ENCODE results near the gene SPDYE6. TPM values are rescaled to one million over a fixed set of nuclear protein-coding genes. Genes with fewer than 3 reads are reported as not detected.
"Not testable (repeated sequence)": the region's sequence is repeated elsewhere in the genome, so short reads cannot be mapped to it uniquely, and the experiment has no call there.

SPDYE6 gene
- 1 to 10 TPM in 1 of 3 donors, not detected in 2; 2.9 TPM for polyA plus RNA-seq (ENCODE audit: insufficient read length in 3 of 3)
- long read RNA-seq, donor 1, partial matches to known transcripts = 11 of 11 reads
- long read RNA-seq, donor 1, other reads (novel, unspliced or antisense) = 0 of 11 reads
- long read RNA-seq, donor 2 = 0 reads
- long read RNA-seq, donor 3 = 0 reads
- long read RNA-seq, donor 4 = 0 reads
- long read RNA-seq, donor 5 = 0 reads
- long read RNA-seq, donor 6, partial matches to known transcripts = 11 of 11 reads
- long read RNA-seq, donor 6, other reads (novel, unspliced or antisense) = 0 of 11 reads
- long read RNA-seq, donor 7 = 0 reads
- long read RNA-seq, donor 8 = 0 reads
- long read RNA-seq, donor 9 = 0 reads
- long read RNA-seq, donor 10, partial matches to known transcripts = 21 of 21 reads
- long read RNA-seq, donor 10, other reads (novel, unspliced or antisense) = 0 of 21 reads
- long read RNA-seq, donor 11, partial matches to known transcripts = 0 of 6 reads
- long read RNA-seq, donor 11, other reads (novel, unspliced or antisense) = 6 of 6 reads
- long read RNA-seq, donor 12 = 0 reads
- long read RNA-seq, donor 13 = 0 reads
- long read RNA-seq, donor 14 = 0 reads
- long read RNA-seq, donor 15 = 0 reads
- long read RNA-seq, donor 16, partial matches to known transcripts = 45 of 45 reads
- long read RNA-seq, donor 16, other reads (novel, unspliced or antisense) = 0 of 45 reads

- not testable (repeated sequence) for DNase-seq (ENCODE audit: extremely low read depth in 1 of 11, low read depth in 9 of 11, low spot score in 4 of 11)
Observed at GRCh38 chr7:102356344-102356743, at the start of gene SPDYE6. SPDYE6 (minus strand) TSS chr7:102356444; CDS start chr7:102356023, 421 bp downstream.

GRCh38 chr7:102404862-102405188 lies 48.6 kb upstream of the SPDYE6 start:
- DNase-seq (ENCODE audit: extremely low read depth in 1 of 11, low read depth in 9 of 11, low spot score in 4 of 11) = not testable (repeated sequence)

GRCh38 chr7:102404005-102404861 lies 48.0 kb upstream of the SPDYE6 start:
- DNase-seq (ENCODE audit: extremely low read depth in 1 of 11, low read depth in 9 of 11, low spot score in 4 of 11) = peak in 3 of 11 donors; percentile 12 to 27 (median 17)

GRCh38 chr7:102403563-102403962 lies 47.3 kb upstream of the SPDYE6 start:
- no peak for DNase-seq (ENCODE audit: extremely low read depth in 1 of 11, low read depth in 9 of 11, low spot score in 4 of 11)

GRCh38 chr7:102400360-102400759 lies 44.1 kb upstream of the SPDYE6 start:
- no peak for DNase-seq (ENCODE audit: extremely low read depth in 1 of 11, low read depth in 9 of 11, low spot score in 4 of 11)

GRCh38 chr7:102398543-102398942 lies 42.3 kb upstream of the SPDYE6 start:
- DNase-seq (ENCODE audit: extremely low read depth in 1 of 11, low read depth in 9 of 11, low spot score in 4 of 11) = no peak

GRCh38 chr7:102396710-102397019 lies 40.4 kb upstream of the SPDYE6 start:
- DNase-seq (ENCODE audit: extremely low read depth in 1 of 11, low read depth in 9 of 11, low spot score in 4 of 11) = peak in 1 of 11 donors; percentile 18

GRCh38 chr7:102395873-102396709 lies 39.8 kb upstream of the SPDYE6 start, which contains the start of gene PRKRIP1:
PRKRIP1 (plus strand) TSS chr7:102396363; CDS start chr7:102396412, 49 bp downstream.
- peak; percentile 79 to 91 (median 85) for DNase-seq (ENCODE audit: extremely low read depth in 1 of 11, low read depth in 9 of 11, low spot score in 4 of 11)

- DNase-seq (ENCODE audit: extremely low read depth in 1 of 11, low read depth in 9 of 11, low spot score in 4 of 11) = peak in 2 of 11 donors; percentile 14 to 32
Observed at GRCh38 chr7:102395592-102395872, 39.3 kb upstream of the SPDYE6 start.

GRCh38 chr7:102393467-102393866 lies 37.2 kb upstream of the SPDYE6 start:
- DNase-seq (ENCODE audit: extremely low read depth in 1 of 11, low read depth in 9 of 11, low spot score in 4 of 11) = no peak

GRCh38 chr7:102392330-102392729 lies 36.1 kb upstream of the SPDYE6 start:
- DNase-seq (ENCODE audit: extremely low read depth in 1 of 11, low read depth in 9 of 11, low spot score in 4 of 11) = no peak

GRCh38 chr7:102390697-102391484 lies 34.6 kb upstream of the SPDYE6 start:
- peak; percentile 47 to 79 (median 63) for DNase-seq (ENCODE audit: extremely low read depth in 1 of 11, low read depth in 9 of 11, low spot score in 4 of 11)

GRCh38 chr7:102389810-102390209 lies 33.6 kb upstream of the SPDYE6 start:
- DNase-seq (ENCODE audit: extremely low read depth in 1 of 11, low read depth in 9 of 11, low spot score in 4 of 11) = no peak

- DNase-seq (ENCODE audit: extremely low read depth in 1 of 11, low read depth in 9 of 11, low spot score in 4 of 11) = no peak
Observed at GRCh38 chr7:102387064-102387463, 30.8 kb upstream of the SPDYE6 start.

GRCh38 chr7:102381696-102382425 lies 25.6 kb upstream of the SPDYE6 start:
- DNase-seq (ENCODE audit: extremely low read depth in 1 of 11, low read depth in 9 of 11, low spot score in 4 of 11) = not testable (repeated sequence)

- DNase-seq (ENCODE audit: extremely low read depth in 1 of 11, low read depth in 9 of 11, low spot score in 4 of 11) = not testable (repeated sequence)
Observed at GRCh38 chr7:102380837-102381236, 24.6 kb upstream of the SPDYE6 start.

GRCh38 chr7:102376964-102377466 lies 20.8 kb upstream of the SPDYE6 start:
- no peak for DNase-seq (ENCODE audit: extremely low read depth in 1 of 11, low read depth in 9 of 11, low spot score in 4 of 11)
